Stimulated activated CD4-positive, alpha-beta T cell treated with anti-CD3 and anti-CD28 coated beads, TNF-alpha, amount 100 ng/mL, for 1 hour (primary cell): ENCODE results near the gene MYDGF.

ENCODE experiments used
- DNase-seq, 3 donors: peaks; one replicate each; pipeline ENCODE4 v3.0.0-alpha.2; 2020; ENCODE audit warnings: low read depth in 3 of 3, low spot score in 1 of 3

MYDGF gene

DNA sequence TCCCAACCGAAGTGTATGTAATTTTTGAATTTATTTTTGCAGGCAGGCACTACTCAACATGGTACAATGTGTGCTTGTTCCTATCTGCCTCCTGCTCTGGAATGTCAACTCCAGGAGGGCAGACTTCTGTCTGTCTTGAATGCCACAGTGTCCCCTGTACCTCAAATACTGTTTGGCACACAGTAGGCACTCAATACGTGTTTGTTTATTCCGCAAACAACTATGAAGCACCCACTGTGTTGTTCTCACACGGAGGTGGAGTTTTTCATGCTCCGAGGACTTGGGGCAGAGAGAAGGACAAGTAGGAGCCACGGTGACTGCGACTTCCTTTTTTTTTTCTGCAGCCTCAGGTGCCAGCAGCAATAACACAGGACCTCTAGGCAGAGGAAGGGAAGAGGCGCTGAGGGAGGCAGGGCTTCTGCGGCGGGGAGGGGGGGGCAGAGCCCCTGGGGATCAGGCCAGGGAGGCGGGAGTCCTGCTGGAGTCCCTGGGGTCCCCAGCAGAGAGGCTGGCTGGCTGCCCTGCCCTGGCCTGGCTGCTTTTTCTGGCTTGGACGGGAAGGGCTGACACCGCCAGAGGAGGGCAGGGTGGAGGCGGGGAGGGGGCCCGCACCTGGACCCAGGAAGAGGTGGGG, 60.1 kb downstream of the MYDGF start:
- DNase-seq = no peak
